Measurements from ENCODE around the gene ZC3H18. TPM values are rescaled to one million over a fixed set of nuclear protein-coding genes. Genes with fewer than 3 reads are reported as not detected.

The ZC3H18 gene
- polyA plus RNA-seq, 1 donor from 2014 or later: 12.8 TPM

DNA sequence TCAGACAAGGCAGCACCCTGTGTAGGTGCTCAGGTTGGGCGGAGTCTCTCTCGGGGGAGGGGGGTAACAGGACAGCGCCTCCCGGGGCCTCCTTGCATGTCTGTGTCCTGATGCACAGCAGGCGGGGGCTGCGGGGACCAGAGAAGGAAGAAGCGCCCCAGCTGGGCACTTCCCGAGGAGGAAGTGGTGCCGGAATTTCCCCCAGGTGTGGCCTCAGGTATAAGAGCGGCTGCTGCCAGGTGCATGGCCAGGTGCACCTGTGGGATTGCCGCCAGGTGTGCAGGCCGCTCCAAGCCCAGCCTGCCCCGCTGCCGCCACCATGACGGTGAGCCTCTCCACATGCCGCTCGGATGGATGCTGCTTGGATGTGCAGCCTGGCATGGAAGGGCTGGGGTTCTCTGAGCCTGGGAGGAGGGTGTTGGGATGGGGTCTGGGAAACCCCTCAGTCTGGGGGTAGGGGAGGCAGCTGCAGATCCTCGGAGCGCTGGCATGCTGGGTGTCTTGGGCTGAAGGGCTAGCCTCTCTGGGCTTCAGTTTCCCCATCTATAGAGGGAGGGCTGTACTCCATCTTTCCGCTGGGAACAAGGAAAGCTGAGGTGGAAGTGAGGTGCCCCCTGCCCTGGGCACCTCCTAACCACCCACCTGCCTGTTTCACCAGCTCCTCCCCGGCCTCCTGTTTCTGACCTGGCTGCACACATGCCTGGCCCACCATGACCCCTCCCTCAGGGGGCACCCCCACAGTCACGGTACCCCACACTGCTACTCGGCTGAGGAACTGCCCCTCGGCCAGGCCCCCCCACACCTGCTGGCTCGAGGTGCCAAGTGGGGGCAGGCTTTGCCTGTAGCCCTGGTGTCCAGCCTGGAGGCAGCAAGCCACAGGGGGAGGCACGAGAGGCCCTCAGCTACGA is 68.4 kb downstream of the ZC3H18 start, which contains the start of gene IL17C:
TSS of gene IL17C (plus strand) at position 250 of the 908 bp plus-strand sequence. CDS start at position 320, 70 bp downstream.
- no peak for TF ChIP-seq SMC3 (conservative IDR thresholded peaks at IDR 0.05; ENCODE audit: poor library complexity)
- no peak for TF ChIP-seq EP300 (conservative IDR thresholded peaks at IDR 0.05; ENCODE audit: poor library complexity, severe bottlenecking)
- TF ChIP-seq, protein P1, sequence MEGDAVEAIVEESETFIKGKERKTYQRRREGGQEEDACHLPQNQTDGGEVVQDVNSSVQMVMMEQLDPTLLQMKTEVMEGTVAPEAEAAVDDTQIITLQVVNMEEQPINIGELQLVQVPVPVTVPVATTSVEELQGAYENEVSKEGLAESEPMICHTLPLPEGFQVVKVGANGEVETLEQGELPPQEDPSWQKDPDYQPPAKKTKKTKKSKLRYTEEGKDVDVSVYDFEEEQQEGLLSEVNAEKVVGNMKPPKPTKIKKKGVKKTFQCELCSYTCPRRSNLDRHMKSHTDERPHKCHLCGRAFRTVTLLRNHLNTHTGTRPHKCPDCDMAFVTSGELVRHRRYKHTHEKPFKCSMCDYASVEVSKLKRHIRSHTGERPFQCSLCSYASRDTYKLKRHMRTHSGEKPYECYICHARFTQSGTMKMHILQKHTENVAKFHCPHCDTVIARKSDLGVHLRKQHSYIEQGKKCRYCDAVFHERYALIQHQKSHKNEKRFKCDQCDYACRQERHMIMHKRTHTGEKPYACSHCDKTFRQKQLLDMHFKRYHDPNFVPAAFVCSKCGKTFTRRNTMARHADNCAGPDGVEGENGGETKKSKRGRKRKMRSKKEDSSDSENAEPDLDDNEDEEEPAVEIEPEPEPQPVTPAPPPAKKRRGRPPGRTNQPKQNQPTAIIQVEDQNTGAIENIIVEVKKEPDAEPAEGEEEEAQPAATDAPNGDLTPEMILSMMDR (IDR thresholded peaks at IDR 0.05; ENCODE audit: poor library complexity, severe bottlenecking): no peak
- TF ChIP-seq, protein P2, sequence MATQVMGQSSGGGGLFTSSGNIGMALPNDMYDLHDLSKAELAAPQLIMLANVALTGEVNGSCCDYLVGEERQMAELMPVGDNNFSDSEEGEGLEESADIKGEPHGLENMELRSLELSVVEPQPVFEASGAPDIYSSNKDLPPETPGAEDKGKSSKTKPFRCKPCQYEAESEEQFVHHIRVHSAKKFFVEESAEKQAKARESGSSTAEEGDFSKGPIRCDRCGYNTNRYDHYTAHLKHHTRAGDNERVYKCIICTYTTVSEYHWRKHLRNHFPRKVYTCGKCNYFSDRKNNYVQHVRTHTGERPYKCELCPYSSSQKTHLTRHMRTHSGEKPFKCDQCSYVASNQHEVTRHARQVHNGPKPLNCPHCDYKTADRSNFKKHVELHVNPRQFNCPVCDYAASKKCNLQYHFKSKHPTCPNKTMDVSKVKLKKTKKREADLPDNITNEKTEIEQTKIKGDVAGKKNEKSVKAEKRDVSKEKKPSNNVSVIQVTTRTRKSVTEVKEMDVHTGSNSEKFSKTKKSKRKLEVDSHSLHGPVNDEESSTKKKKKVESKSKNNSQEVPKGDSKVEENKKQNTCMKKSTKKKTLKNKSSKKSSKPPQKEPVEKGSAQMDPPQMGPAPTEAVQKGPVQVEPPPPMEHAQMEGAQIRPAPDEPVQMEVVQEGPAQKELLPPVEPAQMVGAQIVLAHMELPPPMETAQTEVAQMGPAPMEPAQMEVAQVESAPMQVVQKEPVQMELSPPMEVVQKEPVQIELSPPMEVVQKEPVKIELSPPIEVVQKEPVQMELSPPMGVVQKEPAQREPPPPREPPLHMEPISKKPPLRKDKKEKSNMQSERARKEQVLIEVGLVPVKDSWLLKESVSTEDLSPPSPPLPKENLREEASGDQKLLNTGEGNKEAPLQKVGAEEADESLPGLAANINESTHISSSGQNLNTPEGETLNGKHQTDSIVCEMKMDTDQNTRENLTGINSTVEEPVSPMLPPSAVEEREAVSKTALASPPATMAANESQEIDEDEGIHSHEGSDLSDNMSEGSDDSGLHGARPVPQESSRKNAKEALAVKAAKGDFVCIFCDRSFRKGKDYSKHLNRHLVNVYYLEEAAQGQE (IDR thresholded peaks at IDR 0.05; ENCODE audit: borderline replicate concordance): no peak
- no peak for TF ChIP-seq TAF1 (IDR thresholded peaks at IDR 0.05; ENCODE audit: low read depth)
- no peak for TF ChIP-seq RAD21 (conservative IDR thresholded peaks at IDR 0.05)
- TF ChIP-seq MXI1 (conservative IDR thresholded peaks at IDR 0.05; ENCODE audit: poor library complexity, severe bottlenecking): no peak
- TF ChIP-seq EZH2 (IDR thresholded peaks at IDR 0.05; ENCODE audit: borderline replicate concordance, insufficient read depth, low read length, poor library complexity, severe bottlenecking): no peak
- TF ChIP-seq POLR2AphosphoS5 (IDR thresholded peaks at IDR 0.05): no peak
- H4K20me1 ChIP-seq (ENCODE audit: insufficient read depth): no peaks in the 10 kb centered on the region
- H3K4me3 ChIP-seq (ENCODE audit: low read length): no peak within 1 kb of the TSS
- peaks cover 13% of the 10 kb centered on the region for H3K27me3 ChIP-seq (ENCODE audit: insufficient read depth, low read depth, low read length)
- H3K9ac ChIP-seq (ENCODE audit: low read length): no peak within 1 kb of the TSS
- no peaks in the 10 kb centered on the region for H3K9me3 ChIP-seq (ENCODE audit: low read length)
- H3K4me2 ChIP-seq (ENCODE audit: low read length): no peak within 1 kb of the TSS
- H3K79me2 ChIP-seq (replicated peaks; ENCODE audit: insufficient read depth, low read length): no peaks in the 10 kb centered on the region
- no peaks in the 10 kb centered on the region for H3K36me3 ChIP-seq (ENCODE audit: insufficient read depth, low read length)
- H3K9me2 ChIP-seq (ENCODE audit: insufficient read depth, low read length): no peaks in the 10 kb centered on the region
- no peaks in the 10 kb centered on the region for H3F3A ChIP-seq (ENCODE audit: insufficient read depth, low read length, poor library complexity, severe bottlenecking)
- H2AFZ ChIP-seq (ENCODE audit: low read depth, low read length): no peak within 1 kb of the TSS
- H3K27ac ChIP-seq (ENCODE audit: low read length): no peak within 1 kb of the TSS

DNA sequence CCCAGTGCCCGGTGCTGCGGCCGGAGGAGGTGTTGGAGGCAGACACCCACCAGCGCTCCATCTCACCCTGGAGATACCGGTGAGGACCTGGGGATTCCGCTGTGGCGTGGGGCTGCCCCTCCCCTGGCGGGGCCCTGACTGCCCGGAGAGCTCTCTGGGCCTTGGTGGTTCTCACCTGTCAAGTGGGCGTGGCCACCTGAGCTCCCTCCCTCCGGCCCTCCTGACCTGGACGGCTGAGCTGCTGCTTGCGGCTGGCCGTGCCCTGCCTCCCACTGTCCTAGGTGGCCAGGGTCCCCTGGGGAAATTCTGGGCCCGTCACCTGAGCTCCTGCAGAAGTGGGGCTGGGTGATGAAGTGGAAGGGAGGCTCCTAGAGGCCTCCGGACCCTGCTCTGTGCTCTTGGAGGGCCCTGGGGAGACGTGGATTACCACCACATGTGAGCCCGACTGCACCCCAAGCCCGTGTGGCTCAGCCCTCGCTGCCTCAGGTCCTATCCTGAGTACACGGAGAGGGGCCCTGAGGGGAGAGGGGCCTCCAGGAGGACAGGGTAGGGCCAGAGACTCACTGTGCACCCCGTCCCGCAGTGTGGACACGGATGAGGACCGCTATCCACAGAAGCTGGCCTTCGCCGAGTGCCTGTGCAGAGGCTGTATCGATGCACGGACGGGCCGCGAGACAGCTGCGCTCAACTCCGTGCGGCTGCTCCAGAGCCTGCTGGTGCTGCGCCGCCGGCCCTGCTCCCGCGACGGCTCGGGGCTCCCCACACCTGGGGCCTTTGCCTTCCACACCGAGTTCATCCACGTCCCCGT is 69.2 kb downstream of the ZC3H18 start:
- H3K27me3 ChIP-seq (ENCODE audit: insufficient read depth, low read depth, low read length): peaks cover 5% of the 10 kb centered on the region
- H3K9me3 ChIP-seq (ENCODE audit: low read length): no peaks in the 10 kb centered on the region
- H2AFZ ChIP-seq (ENCODE audit: low read depth, low read length): no peak overlapping the region
- TF ChIP-seq RAD21 (conservative IDR thresholded peaks at IDR 0.05) (no peak), TAF1 (IDR thresholded peaks at IDR 0.05; ENCODE audit: low read depth) (no peak), EP300 (conservative IDR thresholded peaks at IDR 0.05; ENCODE audit: poor library complexity, severe bottlenecking) (no peak), SMC3 (conservative IDR thresholded peaks at IDR 0.05; ENCODE audit: poor library complexity) (no peak), MXI1 (conservative IDR thresholded peaks at IDR 0.05; ENCODE audit: poor library complexity, severe bottlenecking) (no peak), POLR2AphosphoS5 (IDR thresholded peaks at IDR 0.05) (no peak), EZH2 (IDR thresholded peaks at IDR 0.05; ENCODE audit: borderline replicate concordance, insufficient read depth, low read length, poor library complexity, severe bottlenecking) (no peak)
- TF ChIP-seq, protein P2 (IDR thresholded peaks at IDR 0.05; ENCODE audit: borderline replicate concordance): no peak
- H3K79me2 ChIP-seq (replicated peaks; ENCODE audit: insufficient read depth, low read length): no peaks in the 10 kb centered on the region
- no peaks in the 10 kb centered on the region for H3K36me3 ChIP-seq (ENCODE audit: insufficient read depth, low read length)
- H3K27ac ChIP-seq (ENCODE audit: low read length): no peak overlapping the region
- no peaks in the 10 kb centered on the region for H4K20me1 ChIP-seq (ENCODE audit: insufficient read depth)
- no peak overlapping the region for H3K9ac ChIP-seq (ENCODE audit: low read length)
- H3K4me3 ChIP-seq (ENCODE audit: low read length): no peak overlapping the region
- H3F3A ChIP-seq (ENCODE audit: insufficient read depth, low read length, poor library complexity, severe bottlenecking): no peaks in the 10 kb centered on the region
- H3K4me2 ChIP-seq (ENCODE audit: low read length): no peak overlapping the region
- no peaks in the 10 kb centered on the region for H3K9me2 ChIP-seq (ENCODE audit: insufficient read depth, low read length)
